GM19468 (cell line): ENCODE measurements around the gene NLRP9.

Experiments used
- ATAC-seq: cut with Tn5 transposase; IDR thresholded peaks from one replicate; pipeline ENCODE4 v1.9.1; 2021; ENCODE audit warnings: mild to moderate bottlenecking, moderate library complexity, moderate number of reproducible peaks; ENCODE audit not compliant: unreplicated experiment; ENCODE audit errors: extremely low read depth

The NLRP9 gene

DNA sequence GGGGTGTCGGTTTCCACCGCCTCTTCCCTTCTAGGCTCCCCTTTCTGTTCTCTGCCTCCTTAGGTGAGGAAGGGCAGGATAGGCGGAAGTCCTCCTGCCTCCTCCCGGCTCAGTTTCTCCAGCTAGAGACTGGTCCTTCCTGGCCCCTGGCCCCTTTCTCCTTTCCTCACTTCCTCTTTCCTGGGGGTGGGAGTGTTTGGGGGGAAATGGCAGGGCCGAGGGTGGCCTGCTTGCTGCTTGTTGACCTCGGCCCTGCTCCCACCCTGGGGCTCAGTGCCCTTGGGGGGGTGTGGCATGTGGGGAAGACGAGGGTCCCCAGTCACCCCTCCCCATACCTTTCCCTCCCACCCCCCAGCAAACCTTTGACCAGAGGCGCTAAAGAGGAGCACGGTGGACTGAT lies 78.4 kb downstream of the NLRP9 start:
- no peak for ATAC-seq

DNA sequence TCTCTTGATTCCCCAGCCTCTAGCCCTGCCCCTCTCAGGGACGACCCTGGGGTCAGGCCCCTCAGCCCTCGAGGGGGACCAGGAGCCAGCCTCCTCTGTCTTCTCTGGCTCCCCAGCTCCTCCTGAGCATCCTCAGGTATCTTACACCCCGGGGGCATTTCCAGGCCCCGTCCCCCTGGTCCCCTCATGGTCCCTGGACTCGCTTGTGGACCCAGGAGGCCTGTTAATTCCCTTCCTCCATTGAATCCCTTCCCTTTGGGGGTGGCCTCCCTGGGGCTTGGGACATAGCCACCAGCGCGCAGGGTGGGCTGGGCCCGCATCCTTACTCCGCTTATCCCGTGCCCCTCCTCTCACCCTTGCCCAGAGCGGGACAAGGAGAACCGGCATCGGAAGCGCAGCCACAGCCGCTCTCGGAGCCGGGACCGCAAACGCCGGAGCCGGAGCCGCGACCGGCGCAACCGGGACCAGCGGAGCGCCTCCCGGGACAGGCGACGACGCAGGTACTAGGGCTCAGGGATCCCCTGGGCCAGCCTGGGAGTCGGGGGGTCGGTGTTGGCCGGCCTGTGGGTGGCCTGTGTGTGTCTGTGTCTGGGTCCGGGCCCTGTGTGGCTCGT lies 79.2 kb downstream of the NLRP9 start:
- no peak for ATAC-seq
